ENCODE measurements around the gene SARM1.

SARM1 gene

DNA sequence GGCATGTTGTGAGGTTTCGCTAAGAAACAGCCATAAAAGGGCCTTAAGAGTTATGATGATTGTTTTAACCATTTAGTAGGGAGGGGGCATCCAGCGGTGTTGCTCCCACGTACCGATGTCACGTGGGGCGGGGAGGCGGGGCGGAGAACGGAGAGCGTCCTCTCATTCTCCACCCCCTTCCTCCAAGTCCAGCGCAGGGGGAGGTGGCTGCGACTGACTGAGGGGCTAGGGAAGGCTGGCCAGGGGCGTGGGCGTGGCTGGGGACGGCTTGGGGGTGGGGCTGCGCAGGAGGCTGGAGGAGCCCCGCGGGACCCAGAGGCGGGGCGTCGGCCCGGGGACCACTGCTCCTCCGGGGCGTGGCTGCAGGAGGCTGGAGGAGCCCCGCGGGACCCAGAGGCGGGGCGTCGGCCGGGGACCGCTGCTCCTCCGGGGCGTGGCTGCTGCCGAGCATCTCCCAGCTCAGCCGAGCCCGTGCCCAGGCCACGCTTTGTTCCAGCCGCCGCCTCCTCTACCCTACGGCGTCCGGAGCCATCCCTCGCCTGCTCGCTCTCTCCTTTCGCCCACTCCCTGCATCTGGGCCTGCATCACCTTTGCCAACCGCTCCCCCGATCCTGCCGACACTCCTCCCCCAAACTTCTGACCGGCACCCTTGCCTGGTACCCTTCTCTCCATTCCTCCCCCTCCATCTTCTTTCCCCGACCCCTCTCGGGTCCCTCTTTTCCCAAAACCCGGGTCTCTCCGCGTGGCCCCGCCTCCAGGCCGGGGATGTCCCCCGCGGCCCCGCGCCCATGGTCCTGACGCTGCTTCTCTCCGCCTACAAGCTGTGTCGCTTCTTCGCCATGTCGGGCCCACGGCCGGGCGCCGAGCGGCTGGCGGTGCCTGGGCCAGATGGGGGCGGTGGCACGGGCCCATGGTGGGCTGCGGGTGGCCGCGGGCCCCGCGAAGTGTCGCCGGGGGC lies at the start of gene SARM1:
Gene SARM1, plus strand, starts transcription at position 450 of the 958 bp plus-strand sequence. Its CDS starts 339 bp downstream, at position 789.
- Histone ChIP-seq H3K4me3 (peak within 1 kb of the TSS; percentile 77), H3K27me3 (no peaks in the 10 kb centered on the region), H3K9ac (peak within 1 kb of the TSS; percentile 73), H3K9me3 (no peaks in the 10 kb centered on the region), H4K20me1 (peaks cover 49% of the 10 kb centered on the region), H3K36me3 (peaks cover 10% of the 10 kb centered on the region; the same call in 1 of the 2 replicates), H3K4me2 (peak within 1 kb of the TSS; percentile 95), H3K4me1 (peaks cover 32% of the 10 kb centered on the region), H3K27ac (peak within 1 kb of the TSS; percentile 64)
- TF ChIP-seq Cebpa-rat (IDR thresholded peaks at IDR 0.05) = no peak

GRCh38 chr17:28324267-28324745 lies 47.2 kb upstream of the SARM1 start:
- no peak for TF ChIP-seq Cebpa-rat (IDR thresholded peaks at IDR 0.05)
- Histone ChIP-seq H3K27me3 (no peaks in the 10 kb centered on the region), H3K36me3 (peaks cover 57% of the 10 kb centered on the region), H3K27ac (no peak overlapping the region), H3K4me3 (no peak overlapping the region), H3K4me2 (no peak overlapping the region), H3K9me3 (no peaks in the 10 kb centered on the region), H4K20me1 (peaks cover 87% of the 10 kb centered on the region), H3K9ac (no peak overlapping the region), H3K4me1 (peaks cover 34% of the 10 kb centered on the region)

GRCh38 chr17:28324781-28325180 lies 46.7 kb upstream of the SARM1 start:
- H3K27ac ChIP-seq = no peak overlapping the region
- peaks cover 62% of the 10 kb centered on the region for H3K36me3 ChIP-seq
- peaks cover 90% of the 10 kb centered on the region for H4K20me1 ChIP-seq
- H3K27me3 ChIP-seq = no peaks in the 10 kb centered on the region
- no peak overlapping the region for H3K4me3 ChIP-seq
- H3K4me1 ChIP-seq = peaks cover 33% of the 10 kb centered on the region
- H3K4me2 ChIP-seq = no peak overlapping the region
- no peak overlapping the region for H3K9ac ChIP-seq
- TF ChIP-seq Cebpa-rat (IDR thresholded peaks at IDR 0.05) = no peak
- H3K9me3 ChIP-seq = no peaks in the 10 kb centered on the region

DNA sequence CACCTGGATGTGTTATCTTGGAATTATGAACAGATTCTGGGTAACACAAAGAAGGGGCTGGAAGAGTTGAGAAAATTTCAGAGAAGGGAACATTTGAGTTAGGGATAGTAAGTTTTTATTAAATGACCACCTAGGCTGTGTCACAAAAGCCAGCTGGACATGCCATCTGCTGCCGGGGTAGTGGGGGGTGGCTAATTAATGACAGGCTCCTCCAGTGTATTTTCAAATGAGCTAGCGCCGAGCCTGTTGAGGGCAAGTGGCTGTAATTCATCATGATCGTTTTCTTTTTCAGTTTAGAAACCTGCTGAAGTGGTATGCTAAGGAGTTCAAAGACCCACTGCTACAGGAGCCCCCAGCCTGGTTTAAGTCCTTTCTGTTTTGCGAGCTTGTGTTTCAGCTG lies 46.3 kb upstream of the SARM1 start:
- Histone ChIP-seq H3K36me3 (peaks cover 65% of the 10 kb centered on the region), H3K9ac (no peak overlapping the region), H4K20me1 (peaks cover 89% of the 10 kb centered on the region), H3K27me3 (no peaks in the 10 kb centered on the region), H3K4me3 (no peak overlapping the region), H3K4me2 (no peak overlapping the region), H3K27ac (no peak overlapping the region), H3K9me3 (no peaks in the 10 kb centered on the region), H3K4me1 (peaks cover 28% of the 10 kb centered on the region)
- no peak for TF ChIP-seq Cebpa-rat (IDR thresholded peaks at IDR 0.05)

DNA sequence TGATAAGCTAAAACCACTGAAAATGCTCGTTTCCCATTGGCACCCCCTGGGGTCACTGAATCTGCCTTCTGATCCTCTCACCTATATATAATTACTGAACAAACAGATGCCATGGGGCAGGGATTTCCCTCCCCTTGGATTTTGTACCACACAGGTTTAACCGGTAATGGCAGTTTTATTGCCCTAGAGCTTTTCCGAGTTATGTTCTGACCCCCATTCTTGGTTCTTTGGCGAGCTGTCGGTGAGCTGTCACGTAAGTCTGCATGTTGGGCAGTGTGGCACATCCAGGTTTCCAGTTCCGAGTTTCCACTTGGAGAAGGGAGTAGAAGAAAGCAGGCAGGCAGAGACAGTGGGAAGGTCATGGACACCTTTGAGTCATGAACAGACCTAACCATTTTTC lies 45.4 kb upstream of the SARM1 start:
- peaks cover 72% of the 10 kb centered on the region for H3K36me3 ChIP-seq
- H3K4me2 ChIP-seq = no peak overlapping the region
- H3K9ac ChIP-seq = no peak overlapping the region
- H3K27ac ChIP-seq = no peak overlapping the region
- no peaks in the 10 kb centered on the region for H3K9me3 ChIP-seq
- TF ChIP-seq Cebpa-rat (IDR thresholded peaks at IDR 0.05) = no peak
- peaks cover 89% of the 10 kb centered on the region for H4K20me1 ChIP-seq
- H3K4me1 ChIP-seq = peaks cover 19% of the 10 kb centered on the region
- no peak overlapping the region for H3K4me3 ChIP-seq
- no peaks in the 10 kb centered on the region for H3K27me3 ChIP-seq

DNA sequence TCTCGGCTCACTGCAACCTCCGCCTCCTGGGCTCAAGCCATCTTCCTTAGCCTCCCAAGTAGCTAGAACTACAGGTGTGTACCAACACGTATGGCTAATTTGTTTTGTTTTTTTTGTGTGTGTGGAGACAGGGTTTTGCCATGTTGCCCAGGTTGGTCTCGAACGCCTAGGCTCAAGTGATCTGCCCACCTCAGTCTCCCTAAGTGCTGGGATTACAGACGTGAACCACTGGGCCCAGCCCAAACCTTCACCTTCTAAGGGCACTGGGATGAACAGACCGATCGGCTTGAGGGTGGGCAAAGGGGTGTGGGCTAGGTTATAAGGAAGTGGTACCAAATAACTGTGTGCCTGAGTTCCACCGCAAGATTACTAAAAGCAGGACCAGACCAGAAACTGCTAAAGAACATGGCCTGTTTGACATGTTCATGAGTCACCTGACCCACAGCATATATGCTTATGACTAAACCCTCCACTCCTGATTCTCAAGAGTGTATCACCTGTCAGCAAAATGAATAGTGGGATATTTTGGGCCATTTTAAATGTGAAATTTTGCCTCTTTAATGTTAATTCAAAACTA lies 44.4 kb upstream of the SARM1 start:
- no peak overlapping the region for H3K9ac ChIP-seq
- TF ChIP-seq Cebpa-rat (IDR thresholded peaks at IDR 0.05) = no peak
- H3K27ac ChIP-seq = no peak overlapping the region
- peaks cover 9% of the 10 kb centered on the region; the same call in 1 of the 2 replicates for H3K4me1 ChIP-seq
- H3K4me2 ChIP-seq = no peak overlapping the region
- no peaks in the 10 kb centered on the region for H3K9me3 ChIP-seq
- H4K20me1 ChIP-seq = peaks cover 89% of the 10 kb centered on the region
- no peaks in the 10 kb centered on the region for H3K27me3 ChIP-seq
- H3K36me3 ChIP-seq = peaks cover 76% of the 10 kb centered on the region
- H3K4me3 ChIP-seq = no peak overlapping the region

DNA sequence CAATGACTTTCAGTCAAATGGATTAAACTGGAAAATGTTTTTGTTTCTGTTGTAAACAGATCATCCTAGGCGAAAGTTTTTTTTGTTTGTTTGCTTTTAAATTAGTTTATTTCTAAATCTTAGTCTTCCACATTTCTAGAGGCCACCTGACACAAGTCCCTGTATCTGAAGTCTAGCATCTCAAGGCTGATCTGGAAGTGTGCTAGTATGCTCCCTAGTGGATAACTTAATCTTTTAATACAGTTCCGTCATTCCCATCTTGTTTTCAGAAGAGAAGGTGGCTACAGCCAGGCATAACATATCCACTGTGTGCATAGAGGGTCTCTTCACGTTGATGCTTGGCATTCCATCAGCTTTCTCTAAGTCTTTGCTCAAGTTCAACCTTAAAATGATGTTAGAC lies 43.8 kb upstream of the SARM1 start:
- TF ChIP-seq Cebpa-rat (IDR thresholded peaks at IDR 0.05) = no peak
- H3K36me3 ChIP-seq = peaks cover 73% of the 10 kb centered on the region
- peaks cover 5% of the 10 kb centered on the region; the same call in 1 of the 2 replicates for H3K4me1 ChIP-seq
- no peak overlapping the region for H3K4me3 ChIP-seq
- H3K27ac ChIP-seq = no peak overlapping the region
- no peak overlapping the region for H3K9ac ChIP-seq
- peaks cover 85% of the 10 kb centered on the region for H4K20me1 ChIP-seq
- no peak overlapping the region for H3K4me2 ChIP-seq
- H3K27me3 ChIP-seq = no peaks in the 10 kb centered on the region
- H3K9me3 ChIP-seq = no peaks in the 10 kb centered on the region

DNA sequence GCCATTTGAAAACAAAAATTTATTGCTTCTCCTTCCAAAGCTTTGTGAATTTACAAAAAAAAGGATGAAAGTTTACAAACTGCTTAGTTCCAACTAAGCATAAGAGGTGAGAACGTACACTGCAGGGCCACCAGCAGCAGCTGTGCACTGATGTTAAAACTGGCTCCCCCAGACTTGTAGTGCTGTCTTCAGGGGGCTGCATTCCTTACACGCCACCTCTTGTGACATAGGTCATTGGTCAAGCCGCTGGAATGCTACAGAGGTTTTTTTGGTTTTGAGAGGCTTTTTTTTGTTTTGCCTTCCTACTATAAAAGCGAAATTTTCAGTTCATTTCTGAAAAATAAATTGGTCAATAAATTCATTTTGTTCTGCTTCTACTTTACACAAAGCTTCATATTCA lies 43.2 kb upstream of the SARM1 start:
- H3K4me2 ChIP-seq = no peak overlapping the region
- no peak overlapping the region for H3K9ac ChIP-seq
- peaks cover 73% of the 10 kb centered on the region for H3K36me3 ChIP-seq
- H3K27ac ChIP-seq = no peak overlapping the region
- H3K27me3 ChIP-seq = no peaks in the 10 kb centered on the region
- TF ChIP-seq Cebpa-rat (IDR thresholded peaks at IDR 0.05) = no peak
- no peak overlapping the region for H3K4me3 ChIP-seq
- no peaks in the 10 kb centered on the region for H3K9me3 ChIP-seq
- peaks cover 5% of the 10 kb centered on the region; the same call in 1 of the 2 replicates for H3K4me1 ChIP-seq
- H4K20me1 ChIP-seq = peaks cover 79% of the 10 kb centered on the region

- no peak overlapping the region for H3K4me3 ChIP-seq
- H3K27me3 ChIP-seq = no peaks in the 10 kb centered on the region
- TF ChIP-seq Cebpa-rat (IDR thresholded peaks at IDR 0.05) = no peak
- H4K20me1 ChIP-seq = peaks cover 73% of the 10 kb centered on the region
- peaks cover 63% of the 10 kb centered on the region for H3K36me3 ChIP-seq
- no peak overlapping the region for H3K27ac ChIP-seq
- H3K9me3 ChIP-seq = no peaks in the 10 kb centered on the region
- H3K9ac ChIP-seq = no peak overlapping the region
- H3K4me1 ChIP-seq = peaks cover 17% of the 10 kb centered on the region
- H3K4me2 ChIP-seq = no peak overlapping the region
Measured at GRCh38 chr17:28330671-28331070, 40.8 kb upstream of the SARM1 start.

GRCh38 chr17:28331891-28332420 lies 39.5 kb upstream of the SARM1 start:
- Histone ChIP-seq H4K20me1 (peaks cover 71% of the 10 kb centered on the region), H3K4me3 (no peak overlapping the region), H3K27ac (no peak overlapping the region), H3K9me3 (no peaks in the 10 kb centered on the region), H3K4me1 (peaks cover 25% of the 10 kb centered on the region), H3K9ac (no peak overlapping the region), H3K36me3 (peaks cover 51% of the 10 kb centered on the region), H3K27me3 (no peaks in the 10 kb centered on the region), H3K4me2 (no peak overlapping the region)
- no peak for TF ChIP-seq Cebpa-rat (IDR thresholded peaks at IDR 0.05)

Data from BLaER1 (cell line).